HL-60/S4 treated with phorbol 12-myristate 13-acetate at 8.2 ng/mL for 4 days and 3 days (cell line): Measurements from ENCODE around the gene MPP2.
"Not testable (repeated sequence)": the region's sequence is repeated elsewhere in the genome, so short reads cannot be mapped to it uniquely, and the experiment has no call there.

Experiments used
- in situ Hi-C: fragments of 300-500 bp; cut with MboI; formaldehyde crosslinking; loops from 2 replicates; pipeline ENCODE4 v1.15.0; 2022; ENCODE audit warnings: low sequenced_read_pairs

The MPP2 gene

DNA sequence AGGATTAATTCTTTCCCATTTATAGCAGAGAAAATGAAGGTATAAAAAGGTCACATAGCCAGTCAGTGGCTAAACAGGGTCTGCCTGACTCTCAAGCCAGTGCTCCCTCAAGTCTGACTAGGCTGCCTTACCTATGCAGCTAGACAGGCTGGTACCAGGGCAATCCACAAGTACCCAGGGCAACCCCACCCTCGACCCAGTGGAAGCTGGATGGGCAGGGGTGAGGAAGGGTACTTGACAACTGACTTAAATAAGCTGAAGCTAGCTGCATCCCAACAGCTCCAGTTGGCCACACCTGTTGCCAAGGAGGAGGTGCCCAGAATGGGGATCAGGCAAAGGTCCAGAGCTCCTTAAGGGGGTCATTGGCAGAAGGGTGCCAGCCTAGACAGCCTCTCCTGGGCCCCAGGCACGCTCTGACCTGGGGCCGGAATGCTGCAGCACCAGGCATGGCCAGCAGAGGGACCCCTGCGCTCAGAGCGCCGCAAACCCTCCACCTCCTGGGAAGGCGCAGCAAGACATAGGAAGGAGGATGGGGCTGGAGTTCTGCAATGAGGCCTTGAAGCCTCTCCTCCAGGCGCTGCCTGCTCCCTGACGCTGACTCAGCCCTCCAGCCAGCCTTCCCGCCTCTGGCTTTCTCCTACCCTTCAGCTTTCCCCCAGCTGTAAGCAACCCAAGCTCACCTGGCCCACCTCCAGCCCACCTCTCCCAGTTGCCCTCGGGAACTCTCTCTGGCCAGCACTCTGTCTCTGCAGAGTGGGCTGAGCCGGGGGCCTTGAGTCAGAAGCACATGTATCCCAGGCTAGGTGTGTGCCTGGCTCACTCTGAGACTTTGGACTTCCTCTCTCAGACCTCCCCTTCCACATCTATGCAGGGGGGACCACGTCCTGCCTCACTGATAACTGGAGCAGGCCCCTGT is 28.8 kb downstream of the MPP2 start:
- in situ Hi-C loops, result no loop called here

DNA sequence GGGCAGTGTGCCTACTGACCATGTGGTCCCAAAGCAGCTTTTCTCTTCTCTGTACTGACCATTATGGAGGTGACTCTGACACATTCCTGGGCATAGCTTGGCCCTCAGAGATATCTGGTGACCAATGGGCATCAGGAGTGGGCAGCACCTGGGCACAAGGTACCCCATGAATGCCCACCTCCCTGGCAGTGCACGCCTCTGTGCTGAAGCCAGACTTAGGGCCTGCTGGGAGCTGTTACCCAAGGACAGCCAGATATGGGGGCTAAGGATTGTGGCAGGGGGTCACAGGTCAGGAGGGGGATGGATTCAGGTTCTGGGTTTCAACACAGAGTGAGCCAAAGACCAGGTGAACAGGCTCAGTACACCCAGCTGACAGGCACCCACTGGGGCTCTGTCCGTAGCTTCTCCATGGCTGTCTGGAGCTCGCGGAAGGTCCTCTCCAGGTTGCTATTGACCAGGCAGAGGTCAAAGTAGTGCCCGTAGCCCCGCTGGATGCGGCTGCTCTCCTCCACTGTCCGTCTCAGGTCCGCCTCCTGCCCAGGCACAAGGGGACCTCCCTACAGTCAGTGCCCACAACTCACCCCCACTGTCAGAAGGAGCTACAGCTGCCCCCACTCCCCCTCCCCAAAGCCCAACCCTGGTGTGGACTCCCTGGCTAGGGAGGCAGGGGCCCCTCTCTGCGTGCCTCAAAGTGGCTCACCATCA is 29.7 kb downstream of the MPP2 start:
- in situ Hi-C loops, result no loop called here

DNA sequence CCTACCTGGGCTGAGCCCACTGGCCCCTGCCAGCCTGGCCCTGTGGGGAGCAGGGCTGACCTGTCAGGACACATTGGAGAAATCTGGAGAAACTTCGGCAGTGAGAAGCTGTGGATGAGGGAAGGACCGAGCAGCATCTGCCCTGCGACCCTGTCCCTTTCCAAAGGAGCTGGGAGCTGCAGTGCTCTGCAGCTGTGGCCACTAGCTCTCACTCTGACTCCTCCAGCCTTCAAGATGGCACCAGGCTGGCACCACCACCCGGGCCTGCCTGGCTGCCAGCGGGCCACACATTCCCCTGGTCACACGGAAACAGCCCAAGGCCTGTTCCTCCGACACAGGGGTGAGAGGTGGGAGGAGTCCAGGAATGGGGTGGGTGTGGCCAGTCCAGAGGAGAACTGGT is 30.3 kb downstream of the MPP2 start:
- in situ Hi-C loops, result no loop called here

DNA sequence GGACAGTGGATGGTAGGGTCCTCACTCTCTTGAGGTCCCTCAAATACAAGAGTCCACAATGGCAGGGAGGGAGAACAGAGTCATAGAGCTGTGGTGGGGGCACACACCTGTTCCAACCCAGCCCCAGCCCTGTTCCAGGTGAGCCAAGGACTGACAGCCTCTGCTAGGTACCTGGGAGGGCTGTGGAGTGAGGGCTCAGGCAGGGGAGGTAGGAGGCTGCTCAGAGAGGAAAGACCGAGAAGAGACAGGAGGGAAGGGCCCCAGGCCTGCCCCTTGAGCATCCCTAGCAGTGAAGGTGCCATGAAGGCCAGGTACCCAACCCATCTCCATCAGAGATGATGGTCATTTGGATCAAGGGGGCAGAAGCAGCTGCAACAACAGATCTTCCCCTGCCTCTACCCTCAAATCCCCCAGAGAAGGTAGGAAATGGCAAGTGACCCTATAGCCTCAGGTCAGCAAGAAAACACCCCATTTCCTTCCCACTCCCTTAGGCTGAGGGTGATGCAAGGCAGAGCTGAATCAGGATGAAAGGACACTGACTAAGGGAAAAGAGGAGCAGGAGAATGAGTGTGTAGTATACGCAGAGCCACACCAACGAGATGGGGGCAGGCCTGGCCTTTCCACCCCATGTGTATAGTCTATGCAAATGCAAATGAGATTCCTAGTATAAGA is 31.7 kb downstream of the MPP2 start:
- in situ Hi-C loops, result no loop called here

DNA sequence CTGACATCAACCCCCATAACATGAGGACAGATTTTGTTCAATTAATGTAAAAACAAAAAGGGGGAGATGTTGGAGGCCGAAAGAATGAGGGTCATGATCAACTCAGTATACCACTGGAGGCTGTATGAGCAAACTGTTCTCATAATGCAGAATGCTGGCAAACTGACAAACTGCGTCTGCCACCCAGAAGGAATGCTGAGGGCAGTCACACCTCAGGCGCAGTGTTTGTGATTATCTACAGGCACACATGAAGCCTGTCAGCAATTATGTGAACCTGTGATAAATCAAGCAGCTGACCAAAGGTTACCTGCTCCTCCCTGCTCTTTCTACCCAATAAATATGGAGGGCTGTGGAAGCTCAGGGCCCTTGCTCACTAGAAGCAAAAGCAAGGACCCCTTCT is 33.0 kb downstream of the MPP2 start:
- in situ Hi-C loops, result no loop called here

DNA sequence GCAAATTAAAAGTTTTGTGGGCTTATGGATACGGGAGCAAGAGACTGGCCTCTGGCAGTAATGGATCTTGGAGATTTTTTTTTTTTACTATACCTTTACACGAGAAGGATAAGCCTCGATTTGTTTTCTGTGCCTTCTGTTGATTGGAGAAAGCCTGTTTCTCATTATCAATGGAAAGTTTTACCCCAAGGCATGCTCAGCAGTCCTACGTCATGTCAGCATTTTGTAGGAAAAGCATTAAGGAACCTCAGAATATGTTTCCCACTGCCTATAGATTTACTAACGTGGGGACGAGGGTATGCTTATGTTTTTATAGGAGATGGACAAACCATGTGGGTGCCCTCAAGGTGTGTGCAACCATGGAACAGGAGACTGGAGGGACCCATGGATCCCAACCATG is 33.5 kb downstream of the MPP2 start:
- in situ Hi-C loops, result no loop called here

DNA sequence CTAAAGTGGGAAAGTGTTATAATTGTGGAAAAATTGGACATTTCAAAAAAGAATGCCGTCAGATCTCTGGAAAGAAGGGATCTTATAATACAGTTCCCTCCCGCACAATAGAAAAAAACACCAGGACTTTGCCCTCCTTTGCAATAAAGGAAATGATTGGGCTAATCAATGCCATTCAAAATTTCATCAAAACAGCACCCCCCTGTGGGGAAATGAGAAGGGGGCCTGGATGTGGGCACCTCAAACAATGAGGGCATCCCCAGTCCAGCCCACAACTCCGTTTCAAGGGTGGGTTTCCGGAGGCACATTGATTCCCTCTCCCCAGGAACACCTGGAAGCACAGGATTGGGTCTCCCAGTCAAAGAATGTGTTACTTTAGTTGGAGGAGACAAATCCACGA is 34.2 kb downstream of the MPP2 start:
- in situ Hi-C loops, result no loop called here

DNA sequence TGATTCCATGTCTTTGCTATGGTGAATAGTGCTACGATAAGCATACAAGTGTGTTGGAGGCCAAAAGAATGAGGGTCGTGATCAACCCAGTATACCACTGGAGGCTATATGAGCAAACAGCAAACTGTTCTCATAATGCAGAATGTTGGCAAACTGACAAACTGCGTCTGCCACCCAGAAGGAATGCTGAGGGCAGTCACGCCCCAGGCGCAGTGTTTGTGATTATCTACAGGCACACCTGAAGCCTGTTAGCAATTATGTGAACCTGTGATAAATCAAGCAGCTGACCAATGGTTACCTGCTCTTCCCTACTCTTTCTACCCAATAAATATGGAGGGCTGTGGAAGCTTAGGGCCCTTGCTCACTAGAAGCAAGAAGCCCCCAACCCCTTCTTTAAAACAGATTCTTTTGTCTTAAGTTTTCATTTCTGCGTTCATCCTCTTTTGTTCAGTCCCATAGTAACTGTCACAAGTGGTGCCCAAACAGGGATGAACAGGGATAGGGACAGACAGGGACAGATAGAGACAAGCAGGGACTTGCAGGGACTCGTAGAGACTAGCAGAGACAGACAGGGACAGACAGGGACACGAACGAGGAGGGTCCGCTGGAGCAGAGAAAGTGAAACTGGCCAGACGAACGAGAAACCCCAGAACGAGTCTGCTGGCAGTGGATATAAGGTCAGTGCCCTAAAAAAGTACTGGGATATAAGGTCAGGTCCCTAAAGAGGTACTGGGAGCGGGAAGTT is 35.2 kb downstream of the MPP2 start:
- in situ Hi-C loops, result no loop called here

DNA sequence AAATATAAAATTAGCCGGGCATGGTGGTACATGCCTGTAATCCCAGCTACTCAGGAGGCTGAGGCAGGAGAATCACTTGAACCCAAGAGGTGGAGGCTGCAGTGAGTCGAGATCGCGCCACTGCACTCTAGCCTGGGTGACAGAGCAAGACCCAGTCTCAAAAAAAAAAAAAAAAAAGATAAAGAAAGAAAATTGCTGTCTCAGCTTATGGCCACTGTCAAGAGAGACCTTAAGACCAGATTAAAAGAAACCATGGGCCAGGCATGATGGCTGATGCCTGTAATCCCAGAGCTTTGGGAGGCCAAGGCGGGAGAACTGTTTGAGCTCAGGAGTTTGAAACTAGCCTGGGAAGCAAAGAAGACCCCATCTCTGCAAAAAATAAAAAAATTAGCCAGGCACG is 38.3 kb downstream of the MPP2 start:
- in situ Hi-C loops, result not testable (repeated sequence)

DNA sequence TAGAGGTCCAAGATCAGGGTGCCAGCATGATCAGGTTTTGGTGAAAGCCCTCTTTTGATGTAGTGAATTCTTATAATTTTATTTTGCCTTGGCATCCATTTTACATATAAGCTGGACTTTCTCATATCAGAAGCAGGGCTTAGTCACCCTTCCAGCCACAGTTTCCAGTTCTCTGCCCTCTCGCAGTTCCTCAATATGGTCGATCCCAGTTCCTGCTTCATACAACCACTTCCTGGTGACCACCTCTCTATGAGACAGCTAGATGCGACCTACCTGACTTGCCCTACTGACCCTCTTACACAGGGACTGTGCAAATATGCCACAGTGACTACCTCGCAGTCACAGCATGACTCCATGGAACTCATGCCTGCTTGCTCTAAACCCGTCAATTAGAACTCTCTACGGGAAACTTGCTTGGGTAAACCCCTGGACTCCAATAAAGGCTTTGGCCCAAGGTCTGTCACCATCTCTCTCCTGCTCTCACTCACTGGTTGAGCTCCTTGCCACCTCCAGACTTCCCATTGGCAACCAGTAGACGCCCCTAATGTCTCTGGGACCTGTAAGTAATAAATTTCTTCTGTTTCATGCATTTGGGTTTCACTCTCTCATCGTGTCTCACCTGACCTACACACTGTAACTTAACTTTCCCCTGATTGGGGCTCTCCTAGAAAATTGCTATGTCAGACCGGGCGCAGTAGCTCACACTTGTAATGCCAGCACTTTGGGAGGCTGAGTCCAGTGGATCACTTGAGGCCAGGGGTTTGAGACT is 38.9 kb downstream of the MPP2 start:
- in situ Hi-C loops, result no loop called here

DNA sequence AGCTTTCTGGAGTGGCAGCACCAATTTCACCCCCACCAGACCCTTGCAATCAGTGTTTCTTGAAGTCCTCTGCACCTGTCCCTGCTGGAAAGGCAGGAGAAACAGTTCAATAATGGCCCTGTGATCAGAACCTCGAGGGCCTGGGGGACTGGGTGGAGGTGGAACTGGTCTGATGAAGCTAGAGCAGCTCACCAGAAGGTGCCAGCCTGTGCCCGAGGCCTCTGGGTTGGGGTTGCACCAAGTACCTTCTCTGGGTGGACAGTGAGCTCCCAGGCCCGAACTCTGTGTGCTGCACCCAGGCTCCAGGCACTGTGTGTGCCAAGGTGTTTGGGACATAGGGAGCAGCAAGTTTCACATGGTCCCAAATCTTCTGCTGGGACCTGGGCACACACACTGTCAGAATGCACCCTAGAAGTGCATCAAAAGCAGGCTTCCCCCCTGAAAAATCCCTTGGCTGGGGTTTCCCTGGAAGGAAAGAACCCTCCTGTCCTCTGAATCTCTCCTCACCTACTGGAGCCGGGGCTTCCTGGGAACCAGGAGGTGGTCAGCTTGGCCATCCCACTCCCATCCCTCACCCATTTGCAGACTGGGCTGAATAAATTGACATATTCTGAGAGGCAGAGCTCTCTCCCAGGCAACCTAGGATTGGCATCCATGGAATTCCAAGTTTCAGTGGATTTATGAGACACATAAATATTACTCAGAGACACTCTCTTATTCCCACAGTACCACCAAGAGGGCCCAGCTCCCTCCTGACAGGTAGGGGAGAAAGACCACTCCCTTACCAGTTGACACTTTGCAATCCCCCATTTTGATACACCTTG is 43.0 kb downstream of the MPP2 start:
- in situ Hi-C loops, result no loop called here

DNA sequence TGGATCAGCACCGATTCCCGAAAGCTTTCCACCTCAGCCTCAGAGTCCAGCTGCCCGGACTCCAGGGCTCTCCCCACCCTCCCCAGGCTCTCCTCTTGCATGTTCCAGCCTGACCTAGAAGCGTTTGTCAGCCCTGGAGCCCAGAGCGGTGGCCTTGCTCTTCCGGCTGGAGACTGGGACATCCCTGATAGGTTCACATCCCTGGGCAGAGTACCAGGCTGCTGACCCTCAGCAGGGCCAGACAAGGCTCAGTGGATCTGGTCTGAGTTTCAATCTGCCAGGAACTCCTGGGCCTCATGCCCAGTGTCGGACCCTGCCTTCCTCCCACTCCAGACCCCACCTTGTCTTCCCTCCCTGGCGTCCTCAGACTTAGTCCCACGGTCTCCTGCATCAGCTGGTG is 45.4 kb downstream of the MPP2 start:
- in situ Hi-C loops, result no loop called here

DNA sequence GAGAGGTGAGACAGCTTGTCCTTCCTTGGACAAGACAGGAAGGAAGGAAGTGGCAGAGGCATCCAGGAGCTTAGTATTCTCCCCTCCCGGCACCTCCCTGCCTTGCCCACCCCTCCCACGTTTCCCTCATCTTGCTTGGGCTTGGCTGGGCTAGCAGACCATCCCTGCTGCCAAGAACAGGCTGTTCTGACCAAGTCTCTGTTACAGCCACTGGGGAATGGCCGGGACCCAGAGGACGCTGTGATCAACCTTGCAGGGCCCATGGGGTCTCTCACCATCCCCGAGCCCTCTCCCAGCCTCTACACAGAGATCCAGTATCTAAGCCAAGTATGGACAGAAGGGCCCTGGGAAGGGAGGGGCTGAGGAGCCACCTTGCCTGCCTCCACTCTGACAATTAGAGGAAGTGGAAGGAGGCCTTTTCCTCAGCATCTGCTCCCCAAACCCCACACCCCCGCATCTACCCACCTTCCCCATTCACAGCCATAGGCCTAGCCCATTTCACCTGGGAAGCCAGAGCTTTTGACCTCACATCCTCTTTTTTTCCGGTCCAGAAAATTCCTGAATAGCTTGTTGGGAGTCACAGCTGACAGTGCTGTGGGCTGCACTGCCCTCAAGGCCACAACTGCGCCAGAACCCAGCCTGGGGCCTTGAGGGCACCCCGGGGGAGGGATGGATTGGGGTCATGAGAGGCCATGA is 46.3 kb downstream of the MPP2 start:
- in situ Hi-C loops, result no loop called here

DNA sequence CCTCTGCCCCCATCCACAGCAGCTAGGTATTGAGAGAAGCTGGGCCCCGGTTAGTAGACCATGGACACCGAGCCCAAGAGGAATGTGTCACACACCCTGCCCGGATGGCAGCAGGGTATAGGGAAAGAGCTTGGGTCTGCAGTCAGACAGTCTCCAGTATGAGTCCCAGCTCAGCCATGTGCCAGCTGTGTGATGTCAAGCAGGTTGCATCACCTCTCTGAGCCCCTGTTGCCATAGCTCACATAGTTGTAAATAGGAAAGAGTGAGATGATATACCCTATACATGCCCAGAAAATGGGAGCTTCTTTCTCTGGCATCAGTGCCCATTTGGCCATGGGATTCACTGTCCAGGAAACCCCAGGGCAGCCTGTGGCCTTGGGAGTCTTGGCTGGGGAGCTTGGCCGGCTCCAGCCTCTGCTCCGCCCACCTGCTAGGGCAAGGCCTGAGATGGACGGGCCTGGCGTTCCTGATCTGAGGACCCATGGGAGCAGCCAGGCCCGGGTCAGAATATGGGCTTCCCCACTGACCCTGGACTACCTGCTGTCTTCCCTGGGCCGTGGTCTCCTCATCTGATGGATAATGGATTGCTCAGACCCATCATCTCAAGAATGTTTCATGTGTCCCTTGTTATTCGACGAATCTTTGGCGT is 47.1 kb downstream of the MPP2 start:
- in situ Hi-C loops, result no loop called here

DNA sequence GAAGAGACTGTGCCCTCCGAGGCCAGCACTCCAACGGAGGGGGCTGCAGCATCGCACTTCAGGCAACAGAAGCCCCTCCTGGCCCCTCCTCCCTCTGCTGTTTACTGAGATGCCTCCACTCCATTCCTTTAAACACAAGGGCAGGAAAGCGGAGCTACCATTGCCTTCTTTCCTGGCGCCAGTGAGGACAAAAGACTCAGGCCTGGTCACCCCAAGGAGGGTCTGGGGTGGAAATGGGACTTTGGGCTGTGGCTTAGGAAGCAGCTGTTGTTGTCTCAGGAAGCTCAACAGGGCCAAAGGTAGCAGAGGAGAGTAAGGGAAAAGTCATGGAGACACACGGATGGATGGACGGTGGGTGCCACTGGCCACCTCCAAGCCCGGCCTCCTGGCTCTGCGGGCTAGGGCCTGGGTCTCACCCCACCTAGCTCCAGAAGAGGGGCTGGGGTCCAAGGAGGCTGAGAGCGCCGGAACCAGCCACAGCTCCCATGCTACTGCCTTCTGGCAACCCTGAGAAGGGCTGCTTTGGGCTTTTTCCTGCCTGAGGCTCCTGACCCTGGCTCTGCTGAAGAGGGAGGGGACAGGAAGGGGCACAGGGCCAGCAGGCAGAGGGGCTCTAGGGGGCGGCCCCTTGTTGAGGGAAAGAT is 49.3 kb downstream of the MPP2 start:
- in situ Hi-C loops, result no loop called here

DNA sequence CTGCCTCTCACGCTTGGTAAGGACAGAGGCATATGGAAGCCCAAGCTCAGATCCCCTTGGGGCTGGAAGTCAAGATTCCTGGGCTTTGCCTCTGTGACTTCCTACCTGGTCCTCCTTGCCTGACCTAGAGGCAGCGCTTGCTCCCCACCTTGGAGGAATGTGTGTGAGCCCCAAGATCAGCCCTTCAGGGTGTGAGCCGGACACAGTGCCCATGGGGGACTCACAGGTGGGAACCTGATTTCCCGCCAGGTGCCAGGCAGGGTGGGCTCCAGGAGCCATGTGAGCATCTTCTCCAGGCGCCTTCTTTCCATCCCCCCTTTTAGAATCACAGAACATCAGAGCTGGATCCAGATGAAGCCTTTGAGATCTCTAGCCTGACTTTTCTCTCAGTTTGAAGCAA is 50.2 kb downstream of the MPP2 start:
- in situ Hi-C loops, result no loop called here

DNA sequence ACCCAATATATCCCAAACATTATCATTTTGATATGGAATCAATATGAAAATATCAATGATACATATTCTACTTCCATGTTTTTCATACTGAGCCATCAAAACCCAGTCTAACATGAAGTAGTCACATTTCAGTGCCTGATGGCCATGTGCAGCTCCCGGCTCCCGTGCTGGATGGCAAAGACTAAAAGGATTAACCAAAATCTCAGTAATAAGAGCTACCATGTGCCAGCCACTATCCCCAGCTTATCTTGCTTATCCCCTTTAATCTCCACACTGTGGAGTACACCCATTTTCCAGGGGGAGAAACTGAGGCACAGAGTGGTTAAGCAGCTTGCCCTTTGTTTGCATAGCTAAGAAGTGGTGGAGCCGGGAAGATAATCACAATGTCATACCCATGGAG is 51.2 kb downstream of the MPP2 start:
- in situ Hi-C loops, result no loop called here

DNA sequence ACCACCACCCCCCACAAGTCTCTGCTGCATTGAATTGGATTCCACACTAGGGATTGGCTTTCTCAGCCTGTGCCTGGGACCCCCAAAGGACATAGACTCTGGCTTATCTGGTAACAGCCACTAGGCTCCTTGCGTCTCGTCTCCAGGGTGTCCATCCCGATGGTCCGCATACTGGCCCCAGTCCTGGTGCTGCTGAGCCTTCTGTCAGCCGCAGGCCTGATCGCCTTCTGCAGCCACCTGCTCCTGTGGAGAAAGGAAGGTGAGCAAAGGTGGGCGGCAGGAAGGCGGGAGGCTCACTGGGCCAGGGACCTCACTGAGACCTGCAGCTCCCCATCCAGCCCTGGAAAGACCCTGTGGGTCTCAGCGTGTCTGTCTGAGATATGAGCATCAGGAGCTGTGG is 52.3 kb downstream of the MPP2 start:
- in situ Hi-C loops, result no loop called here
